ENCODE data around the gene ADGRA3.

DNA sequence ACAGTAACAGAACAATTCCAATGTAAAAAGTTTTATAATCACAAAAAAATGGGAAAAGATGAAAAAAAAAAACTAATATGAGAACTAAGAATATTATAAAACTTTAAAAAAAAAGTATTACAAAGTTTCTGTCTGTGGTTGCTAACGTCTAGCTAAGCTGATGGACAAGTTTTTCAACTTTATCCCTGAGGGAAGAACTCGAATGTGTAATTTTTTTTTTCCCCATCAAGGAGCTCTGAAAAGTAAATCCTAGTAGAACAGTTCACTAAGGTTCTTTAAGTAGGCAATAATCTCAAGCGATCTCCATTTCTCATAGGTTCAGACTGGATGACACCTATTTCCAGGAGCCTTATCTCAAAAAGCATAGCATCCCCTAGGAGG, 14.2 kb downstream of the ADGRA3 start:
- TF ChIP-seq CTCF (IDR thresholded peaks at IDR 0.05; ENCODE audit: poor library complexity, severe bottlenecking), result no peak
- TF ChIP-seq EZH2 (IDR thresholded peaks at IDR 0.05; ENCODE audit: borderline replicate concordance, insufficient read depth, low read length, poor library complexity, severe bottlenecking), result no peak
- TF ChIP-seq POLR2AphosphoS5 (IDR thresholded peaks at IDR 0.05), result no peak
- TF ChIP-seq RAD21 (conservative IDR thresholded peaks at IDR 0.05), result no peak
- TF ChIP-seq, protein P1, sequence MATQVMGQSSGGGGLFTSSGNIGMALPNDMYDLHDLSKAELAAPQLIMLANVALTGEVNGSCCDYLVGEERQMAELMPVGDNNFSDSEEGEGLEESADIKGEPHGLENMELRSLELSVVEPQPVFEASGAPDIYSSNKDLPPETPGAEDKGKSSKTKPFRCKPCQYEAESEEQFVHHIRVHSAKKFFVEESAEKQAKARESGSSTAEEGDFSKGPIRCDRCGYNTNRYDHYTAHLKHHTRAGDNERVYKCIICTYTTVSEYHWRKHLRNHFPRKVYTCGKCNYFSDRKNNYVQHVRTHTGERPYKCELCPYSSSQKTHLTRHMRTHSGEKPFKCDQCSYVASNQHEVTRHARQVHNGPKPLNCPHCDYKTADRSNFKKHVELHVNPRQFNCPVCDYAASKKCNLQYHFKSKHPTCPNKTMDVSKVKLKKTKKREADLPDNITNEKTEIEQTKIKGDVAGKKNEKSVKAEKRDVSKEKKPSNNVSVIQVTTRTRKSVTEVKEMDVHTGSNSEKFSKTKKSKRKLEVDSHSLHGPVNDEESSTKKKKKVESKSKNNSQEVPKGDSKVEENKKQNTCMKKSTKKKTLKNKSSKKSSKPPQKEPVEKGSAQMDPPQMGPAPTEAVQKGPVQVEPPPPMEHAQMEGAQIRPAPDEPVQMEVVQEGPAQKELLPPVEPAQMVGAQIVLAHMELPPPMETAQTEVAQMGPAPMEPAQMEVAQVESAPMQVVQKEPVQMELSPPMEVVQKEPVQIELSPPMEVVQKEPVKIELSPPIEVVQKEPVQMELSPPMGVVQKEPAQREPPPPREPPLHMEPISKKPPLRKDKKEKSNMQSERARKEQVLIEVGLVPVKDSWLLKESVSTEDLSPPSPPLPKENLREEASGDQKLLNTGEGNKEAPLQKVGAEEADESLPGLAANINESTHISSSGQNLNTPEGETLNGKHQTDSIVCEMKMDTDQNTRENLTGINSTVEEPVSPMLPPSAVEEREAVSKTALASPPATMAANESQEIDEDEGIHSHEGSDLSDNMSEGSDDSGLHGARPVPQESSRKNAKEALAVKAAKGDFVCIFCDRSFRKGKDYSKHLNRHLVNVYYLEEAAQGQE (IDR thresholded peaks at IDR 0.05; ENCODE audit: borderline replicate concordance), result no peak
- TF ChIP-seq MXI1 (conservative IDR thresholded peaks at IDR 0.05; ENCODE audit: poor library complexity, severe bottlenecking), result no peak
- no peak for TF ChIP-seq EP300 (conservative IDR thresholded peaks at IDR 0.05; ENCODE audit: poor library complexity, severe bottlenecking)
- TF ChIP-seq SMC3 (conservative IDR thresholded peaks at IDR 0.05; ENCODE audit: poor library complexity), result no peak
- TF ChIP-seq TAF1 (IDR thresholded peaks at IDR 0.05; ENCODE audit: low read depth), result no peak
